Measurements from ENCODE around the gene TMEM126B.
"Not testable (repeated sequence)": the region's sequence is repeated elsewhere in the genome, so short reads cannot be mapped to it uniquely, and the experiment has no call there.

Gene TMEM126B

DNA sequence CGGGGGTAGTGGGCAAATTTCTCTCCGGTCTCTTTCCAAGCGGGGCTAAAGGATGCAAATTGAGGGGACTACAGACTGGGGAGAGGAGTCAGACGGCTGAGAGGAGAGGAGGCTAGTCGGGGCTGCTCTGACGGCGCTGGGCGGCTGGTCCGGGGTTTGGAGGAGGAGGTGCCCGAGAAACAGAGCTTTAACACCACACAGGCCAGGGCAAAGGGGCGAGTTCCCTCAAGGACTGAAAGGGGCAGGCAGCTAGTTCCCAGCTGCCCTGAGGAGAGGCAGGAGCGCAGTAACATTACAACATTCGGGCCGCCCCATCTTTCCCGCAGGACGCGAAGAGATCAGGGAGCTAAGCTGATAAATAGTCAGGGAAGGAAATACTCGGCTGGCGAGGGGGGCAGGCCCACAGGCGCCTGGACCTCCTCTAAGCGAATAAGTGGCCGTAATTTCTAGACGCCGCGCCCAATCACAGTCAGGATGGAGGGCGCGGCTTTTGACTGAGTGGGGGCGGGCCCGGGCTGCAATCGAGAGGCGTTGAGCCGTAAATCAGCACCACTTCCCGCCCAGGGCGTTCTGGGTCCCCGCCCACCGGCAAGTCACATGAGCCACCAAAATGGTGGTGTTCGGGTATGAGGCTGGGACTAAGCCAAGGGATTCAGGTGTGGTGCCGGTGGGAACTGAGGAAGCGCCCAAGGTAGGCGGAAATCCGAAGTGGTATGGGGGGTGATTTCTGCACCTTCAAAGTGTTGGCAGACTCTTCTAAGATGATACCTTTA, at the start of gene TMEM126B:
Gene TMEM126B (plus strand): TSS at position 596 of the 773 bp plus-strand sequence. CDS start 15 bp downstream, at position 611.
- peak; percentile 87 to 90 for DNase-seq (ENCODE audit: low read depth in 1 of 2, low spot score in 1 of 2)

GRCh38 chr11:85582111-85582510, 46.3 kb upstream of the TMEM126B start:
- no peak for DNase-seq (ENCODE audit: low read depth in 1 of 2, low spot score in 1 of 2)

GRCh38 chr11:85589373-85589772, 39.0 kb upstream of the TMEM126B start:
- DNase-seq (ENCODE audit: low read depth in 1 of 2, low spot score in 1 of 2) = no peak

DNA sequence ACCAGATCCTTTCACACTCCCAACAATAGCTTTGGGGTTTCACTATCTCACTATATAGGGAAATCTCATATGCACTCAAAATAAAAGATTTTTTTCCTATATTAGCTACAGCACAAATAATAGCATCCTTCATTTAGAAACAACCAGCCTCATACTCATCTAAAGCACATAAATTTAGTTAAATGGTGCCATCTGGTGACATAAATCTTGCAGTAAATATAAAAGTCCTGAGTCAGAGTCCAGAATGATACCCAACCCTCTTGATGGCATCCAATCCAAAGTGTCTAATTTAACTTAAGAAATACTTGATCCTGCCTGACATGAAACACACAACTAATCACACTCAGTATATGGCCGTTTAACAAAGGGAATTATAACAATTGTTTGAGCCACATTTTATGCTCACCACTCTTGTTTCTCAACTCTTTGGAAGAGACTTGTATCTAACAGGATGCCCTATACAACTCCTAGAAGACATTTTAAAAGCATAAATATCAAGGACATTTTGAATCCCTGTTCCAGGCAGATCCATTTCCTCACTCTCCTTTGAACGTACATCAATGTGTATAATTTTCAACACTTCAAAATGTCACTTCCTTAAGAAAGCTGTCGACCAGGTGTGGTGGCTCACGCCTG, 37.4 kb upstream of the TMEM126B start:
- DNase-seq (ENCODE audit: low read depth in 1 of 2, low spot score in 1 of 2) = no peak

DNA sequence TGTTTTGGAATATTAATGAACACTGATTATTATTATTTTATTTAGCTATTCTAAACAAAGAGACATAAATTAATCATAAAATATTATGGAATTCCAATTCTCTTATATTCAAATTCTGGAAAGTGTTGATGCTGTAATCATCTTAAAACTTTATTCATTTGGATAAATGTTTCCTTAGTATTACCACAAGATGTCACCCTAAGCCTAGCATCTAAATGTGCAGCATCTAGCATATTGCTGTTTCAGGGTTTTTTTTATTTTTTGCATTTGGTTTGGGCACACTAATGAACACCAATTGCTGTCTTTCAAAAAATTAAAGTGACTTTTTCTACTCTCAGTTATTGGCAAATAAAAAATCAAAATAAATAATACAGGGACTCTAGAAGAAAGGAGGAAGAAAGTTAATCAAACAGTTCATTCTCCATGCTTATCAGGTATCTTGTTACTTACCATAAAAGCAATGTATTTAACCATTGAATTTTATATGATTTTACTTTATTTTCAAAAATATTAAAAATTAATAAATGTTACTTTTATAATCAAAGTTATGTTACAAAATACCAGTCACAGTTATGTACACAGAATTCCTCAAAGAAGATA, 33.0 kb upstream of the TMEM126B start:
- no peak for DNase-seq (ENCODE audit: low read depth in 1 of 2, low spot score in 1 of 2)

GRCh38 chr11:85596886-85597285, 31.5 kb upstream of the TMEM126B start:
- no peak for DNase-seq (ENCODE audit: low read depth in 1 of 2, low spot score in 1 of 2)

- no peak for DNase-seq (ENCODE audit: low read depth in 1 of 2, low spot score in 1 of 2)
Measured at GRCh38 chr11:85599083-85599482, 29.3 kb upstream of the TMEM126B start.

DNA sequence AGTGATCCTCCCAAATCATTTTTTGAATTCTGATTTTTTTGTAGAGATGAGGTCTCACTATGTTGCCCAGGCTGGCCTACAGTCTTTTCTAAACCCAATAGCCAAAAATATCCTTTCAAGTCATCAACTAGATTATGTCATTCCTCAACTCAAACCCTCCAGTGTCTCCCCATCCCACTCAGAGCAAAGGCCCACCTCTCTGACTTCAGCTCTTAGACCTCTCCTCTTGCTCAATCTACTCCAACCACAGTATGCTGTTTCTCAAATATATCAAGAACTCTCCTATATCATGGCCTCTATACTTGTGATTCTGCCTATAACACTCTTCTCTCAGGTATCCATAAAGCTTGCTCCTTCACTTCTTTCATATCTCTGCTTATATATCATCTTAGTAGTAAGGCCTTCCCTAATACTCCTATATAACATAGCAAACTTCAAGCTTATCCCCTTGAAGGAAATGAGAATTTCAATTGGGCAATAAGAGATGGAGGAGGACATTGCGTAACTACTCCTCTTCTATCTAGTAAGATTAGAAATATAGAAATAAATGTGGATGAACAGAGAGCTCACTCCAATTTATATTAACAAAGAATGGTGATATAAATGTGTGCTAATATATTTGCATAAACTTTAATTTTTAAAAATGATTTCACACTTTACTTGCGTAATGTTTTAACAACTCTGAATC, 25.7 kb upstream of the TMEM126B start:
- no peak for DNase-seq (ENCODE audit: low read depth in 1 of 2, low spot score in 1 of 2)

GRCh38 chr11:85603220-85603619, 25.2 kb upstream of the TMEM126B start:
- DNase-seq (ENCODE audit: low read depth in 1 of 2, low spot score in 1 of 2) = no peak

GRCh38 chr11:85606237-85606636, 22.2 kb upstream of the TMEM126B start:
- DNase-seq (ENCODE audit: low read depth in 1 of 2, low spot score in 1 of 2) = not testable (repeated sequence)

- DNase-seq (ENCODE audit: low read depth in 1 of 2, low spot score in 1 of 2) = not testable (repeated sequence)
Measured at GRCh38 chr11:85608621-85609020, 19.8 kb upstream of the TMEM126B start.

- not testable (repeated sequence) for DNase-seq (ENCODE audit: low read depth in 1 of 2, low spot score in 1 of 2)
Measured at GRCh38 chr11:85609286-85609685, 19.1 kb upstream of the TMEM126B start.

DNA sequence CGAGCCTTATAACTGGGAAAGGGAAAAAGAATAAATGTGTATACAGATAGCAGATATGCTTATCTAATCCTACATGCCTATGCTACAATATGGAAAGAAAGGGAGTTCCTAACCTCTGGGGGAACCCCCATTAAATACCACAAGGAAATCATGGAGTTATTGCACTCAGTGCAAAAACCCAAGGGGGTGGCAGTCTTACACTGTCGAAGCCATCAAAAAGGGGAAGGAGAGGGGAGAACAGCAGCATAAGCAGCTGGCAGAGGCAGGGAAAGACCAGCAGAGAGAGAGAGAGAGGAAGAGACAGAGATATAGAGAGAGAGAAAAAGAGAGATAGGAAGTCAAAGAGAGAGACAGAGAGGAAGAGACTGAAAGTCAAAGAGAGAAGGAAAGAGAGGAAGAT, 16.8 kb upstream of the TMEM126B start:
- DNase-seq (ENCODE audit: low read depth in 1 of 2, low spot score in 1 of 2) = not testable (repeated sequence)

- no peak for DNase-seq (ENCODE audit: low read depth in 1 of 2, low spot score in 1 of 2)
Measured at GRCh38 chr11:85619499-85619898, 8.9 kb upstream of the TMEM126B start.

- DNase-seq (ENCODE audit: low read depth in 1 of 2, low spot score in 1 of 2) = no peak
Measured at GRCh38 chr11:85620256-85620655, 8.1 kb upstream of the TMEM126B start.

DNA sequence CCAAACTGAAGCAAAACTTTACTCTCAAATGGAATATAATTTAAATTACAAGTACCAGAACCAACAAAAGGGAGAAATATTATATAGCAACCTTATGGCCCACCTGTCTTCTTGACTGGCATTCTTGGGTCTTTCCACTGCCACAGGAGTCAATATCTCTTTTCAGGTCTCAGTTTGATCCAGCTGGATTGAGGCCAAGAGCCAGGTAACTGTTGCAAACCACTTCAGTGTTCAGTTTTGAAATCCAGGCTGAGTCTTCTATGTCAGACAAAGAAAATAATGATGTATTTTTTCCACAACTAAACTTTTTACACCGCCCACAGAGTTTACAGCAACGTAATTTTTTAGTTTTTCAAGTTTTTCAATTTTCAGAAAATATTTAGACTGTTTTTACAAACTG, 1.9 kb upstream of the TMEM126B start:
- DNase-seq (ENCODE audit: low read depth in 1 of 2, low spot score in 1 of 2) = no peak

DNA sequence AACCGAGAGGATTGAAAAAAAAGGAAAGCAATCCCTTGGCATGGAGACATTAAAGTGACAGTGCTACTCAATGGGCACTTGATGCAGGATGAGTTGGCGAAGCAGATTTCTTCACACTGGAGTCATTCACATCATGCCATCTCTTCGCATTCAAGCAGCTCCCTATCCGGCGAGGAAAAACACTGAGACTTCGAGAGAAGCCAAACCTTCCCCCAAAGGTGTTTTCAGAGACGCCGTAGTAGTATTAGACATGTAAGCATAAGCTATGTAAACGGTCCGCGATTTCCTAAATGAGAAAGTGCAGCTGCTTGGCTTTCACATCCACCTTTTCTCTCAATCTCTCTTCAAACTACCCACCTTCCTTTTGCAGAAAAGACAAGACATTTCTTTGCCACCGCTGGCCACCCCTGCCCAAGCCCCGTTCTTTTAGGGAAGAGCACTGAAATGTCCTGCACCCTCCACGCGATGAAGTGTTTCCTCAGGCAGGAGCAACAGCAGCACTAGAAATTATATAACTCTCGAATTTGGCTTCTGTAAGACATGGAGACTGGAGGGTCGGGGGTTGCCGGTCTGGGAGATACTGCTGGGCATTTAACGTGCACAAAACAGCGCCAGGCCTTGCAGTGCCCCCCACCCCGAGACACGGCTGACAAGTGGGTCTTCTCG, 928 bp upstream of the TMEM126B start, which contains the start of gene DLG2:
Gene DLG2 (minus strand): TSS at position 13 of the 666 bp plus-strand sequence.
- no peak for DNase-seq (ENCODE audit: low read depth in 1 of 2, low spot score in 1 of 2)

DNA sequence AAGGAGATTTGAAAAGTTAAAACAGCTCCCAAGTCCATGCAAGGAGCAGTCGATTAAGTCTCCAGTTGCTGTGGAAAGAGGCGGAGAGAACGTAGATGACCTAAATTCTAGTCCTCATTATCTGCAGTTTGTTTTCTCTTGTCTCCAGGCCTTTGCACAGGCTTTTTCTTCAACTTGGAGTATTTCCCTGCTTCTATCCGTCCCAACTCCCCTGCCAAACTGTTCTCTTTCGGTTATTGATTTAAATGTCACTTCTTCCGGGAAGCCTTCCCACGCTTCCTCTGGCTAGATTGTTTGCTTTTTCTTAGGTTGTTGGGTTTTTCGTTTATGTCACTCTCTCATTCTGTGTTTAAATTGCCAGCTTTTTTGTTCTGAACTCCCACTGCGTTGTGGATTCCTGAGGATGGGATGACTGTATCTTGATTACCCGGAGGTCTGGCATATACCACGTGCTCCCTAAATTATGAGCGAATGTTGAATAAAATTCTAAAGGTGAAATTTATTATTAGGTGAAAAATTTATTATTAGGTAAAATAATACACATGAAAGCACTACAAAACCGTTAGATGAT, 463 bp downstream of the TMEM126B start:
- no peak for DNase-seq (ENCODE audit: low read depth in 1 of 2, low spot score in 1 of 2)

GRCh38 chr11:85634747-85635146, 6.4 kb downstream of the TMEM126B start:
- DNase-seq (ENCODE audit: low read depth in 1 of 2, low spot score in 1 of 2) = no peak

DNA sequence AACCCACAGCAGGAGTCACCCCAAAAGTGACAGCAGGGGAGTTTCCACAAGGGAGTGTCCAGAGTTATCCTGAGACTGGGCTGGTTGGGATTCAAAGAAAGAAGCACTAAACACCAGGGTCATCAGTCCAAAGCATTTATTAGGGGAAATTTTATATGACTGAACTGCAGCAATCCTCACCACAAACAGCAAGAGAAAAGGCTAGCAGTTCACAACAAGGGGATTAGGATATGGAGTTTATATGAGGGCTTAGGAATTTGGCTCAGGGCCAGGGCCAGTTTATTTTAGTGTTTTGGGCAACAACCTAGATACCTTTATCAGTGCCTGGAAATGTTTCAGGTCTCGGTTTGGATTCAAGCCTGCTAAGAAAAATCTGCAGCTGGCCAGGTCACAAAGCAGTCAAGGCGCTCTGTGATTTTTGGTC, 14.8 kb downstream of the TMEM126B start:
- DNase-seq (ENCODE audit: low read depth in 1 of 2, low spot score in 1 of 2) = no peak

GRCh38 chr11:85647078-85647477, 18.7 kb downstream of the TMEM126B start:
- no peak for DNase-seq (ENCODE audit: low read depth in 1 of 2, low spot score in 1 of 2)
